NOMO-1 (cell line): ENCODE results near the gene HLA-E.
"Not testable (repeated sequence)": the region's sequence is repeated elsewhere in the genome, so short reads cannot be mapped to it uniquely, and the experiment has no call there.

Source experiments
- DNase-seq, 2 experiments: peaks; one replicate each; lab custom pipeline; 2025; ENCODE audit not compliant: unreplicated experiment in 2 of 2; lab: John Stamatoyannopoulos, UW

Gene HLA-E

DNA sequence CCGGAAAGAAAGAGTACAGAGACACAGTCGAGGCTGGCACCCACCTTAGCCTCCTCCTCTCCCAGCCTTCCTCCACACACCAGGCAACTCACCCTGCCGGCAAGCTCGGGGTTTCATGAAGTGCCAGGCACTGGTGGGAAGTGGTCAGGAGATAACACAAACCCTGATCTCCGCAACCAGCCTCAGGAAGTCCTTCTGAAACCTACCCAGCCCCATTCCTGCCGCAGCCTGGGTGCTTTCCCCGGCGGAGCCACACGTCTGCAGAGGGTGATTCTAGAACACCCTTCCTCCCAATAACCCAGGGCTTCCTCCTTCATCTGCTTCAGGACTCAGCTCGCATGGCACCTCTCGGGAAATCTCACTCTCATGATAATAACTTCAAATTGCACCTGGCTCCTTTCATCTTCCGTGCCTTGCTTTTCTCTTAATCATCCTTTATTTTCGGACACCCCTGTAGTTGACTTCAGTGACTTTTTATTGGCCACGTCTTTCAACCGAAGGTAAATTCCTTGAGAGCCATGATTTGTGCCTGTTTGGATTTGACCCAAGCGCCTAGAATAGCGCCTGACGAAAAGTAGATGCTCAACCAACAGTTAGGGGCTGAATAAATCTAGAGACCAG is 8.7 kb upstream of the HLA-E start:
- DNase-seq = no peak

DNA sequence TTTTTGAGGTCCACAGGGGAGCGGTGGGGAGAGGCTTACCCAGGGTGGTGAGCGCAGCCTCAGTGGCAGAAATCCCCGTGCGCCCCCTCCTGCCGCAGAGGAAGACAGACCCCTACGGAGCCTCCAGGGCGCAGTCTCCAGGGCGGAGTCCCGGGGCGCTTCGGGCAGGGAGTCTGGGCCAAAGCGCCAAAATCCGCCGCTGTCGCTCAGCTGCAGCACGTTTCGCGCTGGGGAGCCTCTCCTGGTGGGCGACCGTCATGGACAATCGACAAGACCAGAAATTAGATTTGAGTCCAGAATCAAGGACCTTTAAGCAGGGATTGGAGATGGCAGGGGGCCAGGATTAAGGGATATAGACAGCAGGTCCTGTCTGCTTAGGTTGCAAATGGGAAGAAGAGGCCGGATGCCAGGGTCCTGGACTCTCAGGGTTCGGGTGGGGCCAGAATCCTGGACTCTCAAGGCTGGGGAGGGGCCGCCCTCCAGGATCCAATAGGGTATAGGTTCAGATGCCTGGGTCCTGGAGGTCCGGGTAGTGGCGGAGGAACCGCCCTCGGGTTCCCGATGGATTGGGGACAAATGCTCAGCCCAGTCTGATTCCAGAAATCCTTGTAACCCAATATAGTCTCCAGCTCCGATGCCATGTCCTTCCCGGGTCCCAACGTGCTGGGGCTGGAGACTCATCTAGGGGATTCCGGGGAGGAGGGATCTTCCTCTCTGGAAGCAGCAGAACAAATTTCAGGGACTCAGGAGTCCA is 7.9 kb upstream of the HLA-E start:
- no peak for DNase-seq

DNA sequence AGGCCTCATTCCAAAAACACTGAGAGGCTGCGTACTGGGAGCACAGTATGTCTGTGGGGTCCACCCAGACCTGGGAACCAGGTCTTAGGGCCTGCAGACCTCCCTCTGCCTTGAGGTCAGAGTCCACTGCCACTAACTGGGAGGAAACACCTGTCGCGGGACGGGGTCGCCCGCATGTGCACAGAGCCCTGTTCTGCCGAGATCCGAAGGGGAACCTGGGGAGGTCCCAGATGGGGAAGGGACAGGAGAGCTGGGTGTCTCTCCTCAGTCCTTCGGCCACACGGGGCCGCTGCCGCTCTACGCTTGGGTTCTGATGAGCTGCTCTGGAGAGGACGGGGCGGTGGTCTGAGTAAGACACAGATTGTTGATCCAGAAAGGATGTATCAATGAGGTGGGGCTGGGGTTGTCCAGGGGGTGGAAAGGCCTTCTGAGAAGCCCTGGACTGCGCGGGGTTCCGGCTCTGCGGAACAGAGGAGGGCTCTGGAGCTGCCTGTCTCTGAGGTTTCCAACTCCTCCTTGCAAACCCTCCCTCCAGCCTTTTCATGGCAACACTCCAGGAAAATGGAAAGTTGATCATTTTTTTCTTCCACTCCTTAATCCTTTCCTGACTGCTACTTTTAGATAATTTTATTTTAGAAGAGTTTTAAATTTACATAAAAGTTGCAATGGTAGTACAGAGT is 7.2 kb upstream of the HLA-E start:
- peak; percentile 60 to 80 for DNase-seq

DNA sequence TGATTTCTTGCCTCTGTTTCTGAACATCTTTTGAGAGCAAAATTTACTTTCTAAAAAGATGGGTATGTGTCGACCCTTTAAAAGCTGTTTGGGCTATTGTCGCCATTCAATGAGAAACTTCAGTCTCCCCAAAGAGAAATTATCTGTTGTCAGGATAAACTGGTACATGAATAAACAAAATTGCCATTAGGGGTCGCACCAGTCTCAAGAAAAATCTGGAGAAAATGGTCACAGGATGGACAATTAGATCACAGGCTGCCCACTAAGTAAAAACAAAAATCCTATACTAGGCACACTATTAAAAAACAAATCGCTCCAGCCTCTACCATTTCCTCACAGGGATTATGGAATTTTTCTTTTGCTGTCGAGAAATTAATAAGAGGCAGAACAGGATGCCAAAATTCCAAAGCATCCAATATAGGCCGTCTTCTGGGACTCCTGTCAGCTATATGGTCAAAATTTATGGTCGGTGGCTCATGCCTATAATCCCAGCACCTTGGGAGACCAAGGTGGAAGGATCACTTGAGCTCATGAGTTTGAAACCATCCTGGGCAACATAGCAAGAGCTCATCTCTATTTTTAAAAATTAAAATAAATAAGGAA is 5.5 kb upstream of the HLA-E start:
- peak; percentile 44 to 71 for DNase-seq

DNA sequence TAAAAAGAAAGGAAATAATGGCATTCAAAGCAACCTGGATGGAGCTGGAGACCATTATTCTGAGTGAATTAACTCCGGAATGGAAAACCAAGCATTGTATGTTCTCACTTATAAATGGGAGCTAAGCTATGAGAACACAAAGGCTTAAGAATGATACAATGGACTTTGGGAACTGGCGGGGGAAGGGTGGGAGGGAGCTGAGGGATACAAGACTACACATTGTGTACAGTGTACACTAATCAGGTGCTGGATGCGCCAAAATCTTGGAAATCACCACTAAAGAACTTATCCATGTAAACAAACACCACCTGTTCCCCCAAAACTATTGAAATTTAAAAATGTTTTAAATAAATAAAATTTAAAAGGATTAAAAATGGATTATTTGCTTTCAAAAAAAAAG is 4.1 kb upstream of the HLA-E start:
- no peak for DNase-seq

DNA sequence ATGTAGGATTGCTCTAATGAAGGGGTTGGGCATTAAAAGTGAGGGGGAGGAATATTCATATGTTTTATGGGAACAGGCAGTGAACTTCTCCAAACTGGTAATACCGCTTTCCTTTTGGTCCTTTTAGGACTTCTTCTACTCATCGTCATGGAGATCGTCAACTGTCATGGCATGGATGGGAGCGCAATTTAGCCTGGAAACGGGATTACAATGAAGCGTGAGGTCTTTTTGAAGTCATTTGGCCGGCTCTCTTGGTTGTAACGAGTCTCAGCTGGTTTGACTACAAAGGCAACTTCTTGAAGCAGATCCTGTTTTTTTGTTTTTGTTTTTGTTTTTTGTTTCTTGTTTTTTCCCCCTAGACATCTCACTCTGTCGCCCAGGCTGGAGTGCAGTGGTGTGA is 1.4 kb upstream of the HLA-E start:
- no peak for DNase-seq

DNA sequence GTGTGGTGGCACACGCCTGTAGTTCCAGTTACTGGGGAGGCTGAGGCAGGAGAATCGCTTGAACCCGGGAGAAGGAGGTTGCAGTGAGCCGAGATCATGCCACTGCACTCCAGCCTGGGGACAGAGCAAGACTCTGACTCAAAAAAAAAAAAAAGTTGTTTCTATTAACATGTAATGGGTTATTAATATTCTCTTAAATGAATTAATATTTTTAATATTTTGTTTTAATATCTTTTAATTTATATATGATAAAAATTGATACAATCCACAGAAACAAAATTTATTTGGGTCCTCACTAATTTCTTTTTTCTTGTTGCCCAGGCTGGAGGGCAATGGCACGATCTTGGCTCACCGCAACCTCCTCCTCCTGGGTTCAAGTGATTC is 620 bp upstream of the HLA-E start:
- not testable (repeated sequence) for DNase-seq

DNA sequence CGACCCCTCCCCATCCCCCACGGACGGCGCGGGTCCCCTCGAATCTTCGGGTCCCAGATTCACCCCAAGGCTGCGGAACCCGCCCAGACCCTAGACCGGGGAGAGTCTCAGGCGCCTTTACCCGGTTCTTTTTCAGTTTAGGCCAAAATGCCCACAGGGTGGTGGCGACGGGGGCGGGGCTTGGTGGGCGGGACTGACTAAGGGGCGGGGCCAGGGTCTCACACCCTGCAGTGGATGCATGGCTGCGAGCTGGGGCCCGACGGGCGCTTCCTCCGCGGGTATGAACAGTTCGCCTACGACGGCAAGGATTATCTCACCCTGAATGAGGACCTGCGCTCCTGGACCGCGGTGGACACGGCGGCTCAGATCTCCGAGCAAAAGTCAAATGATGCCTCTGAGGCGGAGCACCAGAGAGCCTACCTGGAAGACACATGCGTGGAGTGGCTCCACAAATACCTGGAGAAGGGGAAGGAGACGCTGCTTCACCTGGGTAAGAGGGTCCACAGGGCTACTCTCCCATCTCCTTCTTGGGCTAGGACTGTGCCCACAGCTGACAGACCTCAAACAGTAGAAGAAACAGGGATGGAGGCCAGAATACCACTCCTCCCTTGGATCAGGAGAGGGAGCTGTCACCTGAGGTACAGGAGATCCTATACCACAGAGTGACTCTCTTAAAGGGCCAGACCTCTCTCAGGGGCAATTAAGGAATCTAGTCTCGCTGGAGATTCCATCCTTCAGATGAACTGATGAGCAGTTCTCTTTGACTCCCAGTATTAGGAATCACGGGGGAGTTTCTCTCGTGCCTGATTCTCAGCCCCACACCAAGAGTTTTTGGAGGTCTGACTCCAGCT is 942 bp downstream of the HLA-E start:
- DNase-seq = peak; percentile 49

DNA sequence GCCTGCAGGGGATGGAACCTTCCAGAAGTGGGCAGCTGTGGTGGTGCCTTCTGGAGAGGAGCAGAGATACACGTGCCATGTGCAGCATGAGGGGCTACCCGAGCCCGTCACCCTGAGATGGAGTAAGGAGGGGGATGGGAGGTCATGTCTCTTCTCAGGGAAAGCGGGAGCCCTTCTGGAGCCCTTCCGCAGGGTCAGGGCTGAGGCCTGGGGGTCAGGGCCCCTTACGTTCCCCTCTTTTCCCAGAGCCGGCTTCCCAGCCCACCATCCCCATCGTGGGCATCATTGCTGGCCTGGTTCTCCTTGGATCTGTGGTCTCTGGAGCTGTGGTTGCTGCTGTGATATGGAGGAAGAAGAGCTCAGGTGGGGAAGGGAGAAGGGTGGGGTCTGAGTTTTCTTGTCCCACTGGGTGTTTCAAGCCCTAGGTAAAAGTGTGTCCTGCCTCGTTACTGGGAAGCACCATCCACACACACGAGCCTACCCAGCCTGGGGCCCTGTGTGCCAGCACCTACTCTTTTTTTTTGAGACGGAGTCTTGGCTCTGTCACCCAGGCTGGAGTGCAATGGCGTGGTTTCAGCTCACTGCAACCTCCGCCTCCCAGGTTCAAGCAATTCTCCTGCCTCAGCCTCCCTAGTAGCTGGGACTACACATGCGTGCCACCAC is 2.1 kb downstream of the HLA-E start:
- not testable (repeated sequence) for DNase-seq

DNA sequence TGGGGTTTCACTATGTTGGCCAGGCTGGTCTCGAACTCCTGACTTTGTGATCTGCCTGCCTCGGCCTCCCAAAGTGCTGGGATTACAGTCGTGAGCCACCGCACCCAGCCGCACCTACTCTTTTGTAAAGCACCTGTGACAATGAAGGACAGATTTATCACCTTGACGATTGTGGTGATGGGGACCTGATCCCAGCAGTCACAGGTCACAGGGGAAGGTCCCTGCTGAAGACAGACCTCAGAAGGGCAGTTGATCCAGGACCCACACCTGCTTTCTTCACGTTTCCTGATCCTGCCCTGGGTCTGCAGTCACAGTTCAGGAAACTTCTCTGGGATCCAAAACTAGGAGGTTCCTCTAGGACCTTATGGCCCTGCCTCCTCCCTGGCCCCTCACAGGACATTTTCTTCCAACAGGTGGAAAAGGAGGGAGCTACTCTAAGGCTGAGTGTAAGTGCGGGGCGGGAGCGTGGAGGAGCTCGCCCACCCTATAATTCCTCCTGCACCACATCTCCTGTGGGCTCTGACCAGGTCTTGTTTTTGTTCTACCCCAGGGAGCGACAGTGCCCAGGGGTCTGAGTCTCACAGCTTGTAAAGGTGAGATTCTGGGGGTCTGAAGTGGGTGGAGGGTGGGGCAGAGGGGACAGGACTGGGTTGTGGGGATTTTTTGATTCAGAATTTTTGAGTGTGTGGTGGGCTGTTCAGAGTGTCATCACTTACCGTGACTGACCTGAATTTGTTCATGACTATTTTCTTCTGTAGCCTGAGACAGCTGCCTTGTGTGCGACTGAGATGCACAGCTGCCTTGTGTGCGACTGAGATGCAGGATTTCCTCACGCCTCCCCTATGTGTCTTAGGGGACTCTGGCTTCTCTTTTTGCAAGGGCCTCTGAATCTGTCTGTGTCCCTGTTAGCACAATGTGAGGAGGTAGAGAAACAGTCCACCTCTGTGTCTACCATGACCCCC is 3.0 kb downstream of the HLA-E start:
- no peak for DNase-seq

DNA sequence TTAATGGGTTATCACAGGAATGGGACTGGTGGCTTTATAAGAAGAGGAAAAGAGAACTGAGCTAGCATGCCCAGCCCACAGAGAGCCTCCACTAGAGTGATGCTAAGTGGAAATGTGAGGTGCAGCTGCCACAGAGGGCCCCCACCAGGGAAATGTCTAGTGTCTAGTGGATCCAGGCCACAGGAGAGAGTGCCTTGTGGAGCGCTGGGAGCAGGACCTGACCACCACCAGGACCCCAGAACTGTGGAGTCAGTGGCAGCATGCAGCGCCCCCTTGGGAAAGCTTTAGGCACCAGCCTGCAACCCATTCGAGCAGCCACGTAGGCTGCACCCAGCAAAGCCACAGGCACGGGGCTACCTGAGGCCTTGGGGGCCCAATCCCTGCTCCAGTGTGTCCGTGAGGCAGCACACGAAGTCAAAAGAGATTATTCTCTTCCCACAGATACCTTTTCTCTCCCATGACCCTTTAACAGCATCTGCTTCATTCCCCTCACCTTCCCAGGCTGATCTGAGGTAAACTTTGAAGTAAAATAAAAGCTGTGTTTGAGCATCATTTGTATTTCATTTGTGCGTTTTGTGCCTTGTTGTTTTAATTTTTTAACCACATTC is 4.4 kb downstream of the HLA-E start:
- no peak for DNase-seq

DNA sequence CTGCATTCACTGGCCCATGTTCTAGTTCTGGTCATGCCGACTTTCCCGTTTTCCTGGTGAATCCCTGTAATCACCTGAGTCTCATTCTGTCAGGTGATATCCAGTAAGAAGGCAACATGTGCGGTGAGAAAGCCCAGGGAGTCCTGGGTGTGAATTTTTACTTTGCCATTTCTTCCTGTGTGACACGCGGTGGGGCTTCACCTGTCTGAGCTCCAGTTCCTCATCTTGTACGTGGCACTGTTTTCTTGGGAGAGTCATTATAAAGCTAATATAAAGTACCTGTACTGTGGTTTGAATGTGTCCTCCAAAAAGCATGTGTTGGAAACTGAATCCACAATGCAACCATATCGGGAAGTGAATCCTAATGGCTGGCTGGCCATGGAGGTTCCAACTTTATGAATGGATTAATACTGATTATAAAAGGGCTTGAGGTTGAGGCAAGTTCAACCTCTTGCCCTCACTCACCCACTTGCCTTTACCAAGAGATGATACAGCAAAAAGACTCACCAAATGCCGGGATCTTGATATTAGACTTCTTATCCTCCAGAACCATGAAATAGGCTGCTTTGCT is 5.1 kb downstream of the HLA-E start:
- no peak for DNase-seq

DNA sequence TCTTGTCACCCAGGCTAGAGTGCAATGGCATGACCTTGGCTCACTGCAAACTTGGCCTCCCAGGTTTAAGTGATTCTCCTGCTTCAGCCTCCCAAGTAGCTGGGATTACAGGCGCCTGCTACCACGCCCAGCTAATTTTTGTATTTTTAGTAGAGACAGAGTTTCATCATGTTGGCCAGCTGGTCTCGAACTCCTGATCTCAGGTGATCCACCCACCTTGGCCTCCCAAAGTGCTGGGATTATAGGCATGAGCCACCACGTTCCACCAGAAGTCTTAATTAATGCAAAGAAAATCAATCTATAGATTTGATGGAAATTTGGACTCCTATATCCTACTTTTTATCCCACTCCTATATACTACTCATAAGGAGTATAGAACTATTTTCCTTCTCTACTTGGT is 5.8 kb downstream of the HLA-E start:
- not testable (repeated sequence) for DNase-seq

DNA sequence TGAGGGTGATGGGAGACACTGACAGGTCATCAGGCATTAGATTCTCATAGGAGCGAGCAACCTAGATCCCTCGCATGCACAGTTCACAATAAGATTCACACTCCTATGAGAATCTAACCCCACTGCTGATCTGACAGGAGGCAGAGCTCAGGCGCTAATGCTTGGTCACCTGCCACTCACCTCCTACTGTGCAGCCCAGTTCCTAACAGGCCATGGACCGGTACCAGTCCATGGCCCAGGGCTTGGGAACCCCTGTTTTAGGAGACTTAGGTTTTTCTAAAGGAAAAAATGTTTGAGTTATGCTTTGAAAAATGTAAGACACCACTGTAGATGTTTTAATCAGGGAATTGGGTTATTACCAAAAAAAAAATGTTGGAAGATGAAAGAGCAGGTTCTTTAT is 6.7 kb downstream of the HLA-E start:
- no peak for DNase-seq

DNA sequence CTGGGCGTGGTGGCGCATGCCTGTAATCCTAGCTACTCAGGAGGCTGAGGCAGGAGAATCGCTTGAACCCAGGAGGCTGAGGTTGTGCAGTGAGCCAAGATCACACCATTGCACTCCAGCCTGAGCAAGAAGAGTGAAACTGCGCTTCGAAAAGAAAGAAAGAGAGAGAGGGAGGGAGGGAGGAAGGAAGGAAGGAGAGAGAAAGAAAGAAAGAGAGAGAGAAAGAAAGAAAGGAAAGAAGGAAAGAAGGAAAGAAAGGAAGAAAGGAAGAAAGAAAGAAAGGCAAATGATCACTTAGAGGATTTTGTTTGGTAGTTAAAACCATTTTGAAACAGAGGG is 7.9 kb downstream of the HLA-E start:
- DNase-seq = not testable (repeated sequence)

DNA sequence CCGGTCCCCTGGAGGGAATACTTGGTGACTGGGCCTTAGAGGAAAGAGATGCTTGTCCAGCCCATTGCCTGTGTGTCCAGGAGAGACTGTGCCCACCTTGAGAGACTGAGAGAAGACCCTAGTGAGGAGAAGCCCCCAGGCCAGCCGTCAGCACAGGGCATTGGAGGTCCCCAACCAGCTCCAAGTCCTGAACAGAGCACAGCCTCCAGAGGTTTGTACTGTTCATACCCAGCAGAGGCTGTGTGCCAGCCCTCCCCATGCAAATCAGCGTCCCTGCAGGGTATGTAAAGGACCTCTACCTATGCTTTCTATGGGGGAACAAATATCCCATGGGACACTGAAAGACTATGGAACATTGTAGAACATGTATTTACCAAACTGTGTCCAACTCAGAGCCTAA is 8.4 kb downstream of the HLA-E start:
- DNase-seq = no peak

DNA sequence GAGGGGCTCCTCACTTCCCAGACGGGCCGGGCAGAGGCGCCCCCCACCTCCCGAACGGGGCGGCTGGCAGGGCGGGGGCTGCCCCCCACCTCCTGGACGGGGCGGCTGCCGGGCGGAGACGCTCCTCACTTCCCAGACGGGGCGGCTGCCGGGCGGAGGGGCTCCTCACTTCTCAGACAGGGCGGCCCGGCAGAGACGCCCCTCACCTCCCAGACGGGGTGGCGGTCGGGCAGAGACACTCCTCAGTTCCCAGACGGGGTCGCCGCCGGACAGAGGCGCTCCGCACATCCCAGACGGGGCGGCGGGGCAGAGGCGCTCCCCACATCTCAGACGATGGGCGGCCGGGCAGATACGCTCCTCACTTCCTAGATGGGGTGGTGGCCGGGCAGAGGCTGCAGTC is 9.4 kb downstream of the HLA-E start:
- not testable (repeated sequence) for DNase-seq
